Thoracic aorta (tissue), 2 donors: ENCODE measurements around the gene CCN6. TPM values are rescaled to one million over a fixed set of nuclear protein-coding genes. Genes with fewer than 3 reads are reported as not detected.

Source experiments
- ATAC-seq: fragments of 150-250 bp; one replicate; pipeline ENCODE4 v1.8.0; 2017; ENCODE audit warnings: low read depth; ENCODE audit not compliant: insufficient number of reproducible peaks, low FRiP score
- DNase-seq: peaks from one replicate; pipeline ENCODE4 v3.0.0-alpha.2; 2020; ENCODE audit warnings: low spot score
- H3K27ac ChIP-seq, 2 donors: fragments of 200-600 bp; sonication (generic); 1 replicate in 1 of 2; 2 replicates in 1 of 2; pipeline ENCODE4 v1.5.1; 2016; ENCODE audit warnings: mild to moderate bottlenecking in 2 of 2, moderate library complexity in 2 of 2
- H3K27me3 ChIP-seq: fragments of 200-600 bp; sonication (generic); replicated peaks from 2 replicates; pipeline ENCODE4 v1.6.0; 2016; ENCODE audit warnings: mild to moderate bottlenecking; ENCODE audit not compliant: insufficient read depth
- H3K36me3 ChIP-seq: fragments of 200-600 bp; sonication (generic); one replicate; pipeline ENCODE4 v1.5.1; 2016
- H3K4me1 ChIP-seq, 2 donors: fragments of 200-600 bp; sonication (generic); 1 replicate in 1 of 2; 2 replicates in 1 of 2; pipeline versions ENCODE4 v1.5.1 to v1.6.0; 2016; ENCODE audit warnings: low read depth in 2 of 2, mild to moderate bottlenecking in 1 of 2; ENCODE audit not compliant: control insufficient read depth in 1 of 2
- H3K4me3 ChIP-seq: fragments of 200-600 bp; sonication (generic); 2 replicates; pipeline ENCODE4 v1.5.1; 2016; ENCODE audit warnings: mild to moderate bottlenecking
- H3K9me3 ChIP-seq: fragments of 200-600 bp; sonication (generic); 2 replicates; pipeline ENCODE4 v1.5.1; 2016
- total RNA-seq, 2 donors: library from RNA; depleted of rRNA; stranded (reverse); fragments of >200 nt; gene quantifications; one replicate each; pipeline versions ENCODE4 v1.1.0 to v1.2.3, GENCODE V29; 2016
- TF ChIP-seq, protein P1 (sequence below): fragments of 200-600 bp; sonication (generic); IDR thresholded peaks from one replicate; pipeline ENCODE4 v1.5.1; 2019; ENCODE audit warnings: antibody characterized with exemption

The CCN6 gene
- total RNA-seq, 2 donors from 2014 or later = not detected

DNA sequence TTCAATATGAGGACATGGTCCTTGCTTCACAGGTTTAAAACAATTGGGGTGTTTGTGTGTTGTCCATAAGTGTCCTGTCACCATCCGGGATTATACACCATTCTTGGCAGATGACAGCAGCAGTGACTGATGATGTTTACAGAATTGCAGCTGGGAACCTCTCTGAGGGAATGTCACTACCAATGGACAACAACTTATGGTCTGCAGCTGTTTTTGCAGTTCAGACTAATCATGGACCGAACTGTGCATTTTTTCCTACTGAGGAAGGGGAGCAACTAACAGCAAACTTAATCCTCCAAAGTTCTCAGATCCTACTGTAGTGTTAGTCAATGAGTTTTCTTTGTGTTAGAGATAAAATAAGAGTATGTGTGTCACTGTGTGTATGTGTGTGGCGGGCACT lies 59.5 kb downstream of the CCN6 start:
- H3K36me3 ChIP-seq = peaks cover 13% of the 10 kb centered on the region
- ATAC-seq (no peak), DNase-seq (no peak)
- H3K4me3 ChIP-seq = no peak overlapping the region
- H3K27ac ChIP-seq = no peak overlapping the region
- no peaks in the 10 kb centered on the region for H3K9me3 ChIP-seq
- H3K27me3 ChIP-seq = no peaks in the 10 kb centered on the region
- H3K4me1 ChIP-seq = no peaks in the 10 kb centered on the region
- TF ChIP-seq, protein P1, sequence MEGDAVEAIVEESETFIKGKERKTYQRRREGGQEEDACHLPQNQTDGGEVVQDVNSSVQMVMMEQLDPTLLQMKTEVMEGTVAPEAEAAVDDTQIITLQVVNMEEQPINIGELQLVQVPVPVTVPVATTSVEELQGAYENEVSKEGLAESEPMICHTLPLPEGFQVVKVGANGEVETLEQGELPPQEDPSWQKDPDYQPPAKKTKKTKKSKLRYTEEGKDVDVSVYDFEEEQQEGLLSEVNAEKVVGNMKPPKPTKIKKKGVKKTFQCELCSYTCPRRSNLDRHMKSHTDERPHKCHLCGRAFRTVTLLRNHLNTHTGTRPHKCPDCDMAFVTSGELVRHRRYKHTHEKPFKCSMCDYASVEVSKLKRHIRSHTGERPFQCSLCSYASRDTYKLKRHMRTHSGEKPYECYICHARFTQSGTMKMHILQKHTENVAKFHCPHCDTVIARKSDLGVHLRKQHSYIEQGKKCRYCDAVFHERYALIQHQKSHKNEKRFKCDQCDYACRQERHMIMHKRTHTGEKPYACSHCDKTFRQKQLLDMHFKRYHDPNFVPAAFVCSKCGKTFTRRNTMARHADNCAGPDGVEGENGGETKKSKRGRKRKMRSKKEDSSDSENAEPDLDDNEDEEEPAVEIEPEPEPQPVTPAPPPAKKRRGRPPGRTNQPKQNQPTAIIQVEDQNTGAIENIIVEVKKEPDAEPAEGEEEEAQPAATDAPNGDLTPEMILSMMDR = no peak

GRCh38 chr6:112113918-112114317 lies 60.0 kb downstream of the CCN6 start:
- no peak for DNase-seq
- no peaks in the 10 kb centered on the region for H3K27me3 ChIP-seq
- no peak for ATAC-seq
- H3K9me3 ChIP-seq = no peaks in the 10 kb centered on the region
- H3K4me1 ChIP-seq = no peaks in the 10 kb centered on the region
- TF ChIP-seq, protein P1 = no peak
- H3K27ac ChIP-seq = no peak overlapping the region
- no peak overlapping the region for H3K4me3 ChIP-seq
- H3K36me3 ChIP-seq = peaks cover 14% of the 10 kb centered on the region

- no peaks in the 10 kb centered on the region for H3K4me1 ChIP-seq
- peaks cover 19% of the 10 kb centered on the region for H3K36me3 ChIP-seq
- no peaks in the 10 kb centered on the region for H3K9me3 ChIP-seq
- TF ChIP-seq, protein P1 = no peak
- H3K27me3 ChIP-seq = no peaks in the 10 kb centered on the region
- H3K4me3 ChIP-seq = no peak overlapping the region
- DNase-seq (no peak), ATAC-seq (no peak)
- no peak overlapping the region for H3K27ac ChIP-seq
Observed at GRCh38 chr6:112114577-112115223, 60.8 kb downstream of the CCN6 start.

- Histone ChIP-seq H3K36me3 (peaks cover 23% of the 10 kb centered on the region), H3K4me3 (no peak overlapping the region), H3K4me1 (no peaks in the 10 kb centered on the region), H3K9me3 (no peaks in the 10 kb centered on the region), H3K27ac (no peak overlapping the region), H3K27me3 (no peaks in the 10 kb centered on the region)
- ATAC-seq (no peak), DNase-seq (no peak)
- TF ChIP-seq, protein P1 = no peak
Observed at GRCh38 chr6:112116221-112116620, 62.3 kb downstream of the CCN6 start.

DNA sequence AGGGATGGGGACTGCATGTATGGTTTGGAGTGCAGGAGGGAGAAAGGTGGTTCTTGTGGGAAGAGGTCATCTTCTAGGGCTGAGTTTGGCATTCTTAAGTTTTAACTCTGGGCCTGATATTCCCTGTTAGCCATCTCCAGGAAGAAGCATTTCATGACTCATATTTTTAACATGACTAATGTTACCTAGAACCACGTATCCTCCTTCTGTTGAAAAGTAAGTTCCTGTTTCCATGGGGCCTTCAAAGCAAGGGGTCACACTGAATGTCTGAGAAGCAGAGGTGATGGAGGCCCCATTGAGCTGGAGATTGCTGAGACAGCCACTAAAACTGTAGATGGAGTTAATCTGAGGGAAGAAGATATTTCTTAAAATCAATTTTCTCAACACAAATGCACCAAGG lies 63.6 kb downstream of the CCN6 start:
- H3K9me3 ChIP-seq = no peaks in the 10 kb centered on the region
- H3K27ac ChIP-seq = no peak overlapping the region
- ATAC-seq = no peak
- no peak overlapping the region for H3K4me3 ChIP-seq
- H3K36me3 ChIP-seq = peaks cover 20% of the 10 kb centered on the region
- H3K27me3 ChIP-seq = no peaks in the 10 kb centered on the region
- no peak for DNase-seq
- H3K4me1 ChIP-seq = no peaks in the 10 kb centered on the region
- TF ChIP-seq, protein P1 = no peak
